ENCODE results near the gene TRIM69. TPM values are rescaled to one million over a fixed set of nuclear protein-coding genes. Genes with fewer than 3 reads are reported as not detected.
"Not testable (repeated sequence)": the region's sequence is repeated elsewhere in the genome, so short reads cannot be mapped to it uniquely, and the experiment has no call there.

Gene TRIM69
- total RNA-seq, 1 donor from 2014 or later = 35.4 TPM

DNA sequence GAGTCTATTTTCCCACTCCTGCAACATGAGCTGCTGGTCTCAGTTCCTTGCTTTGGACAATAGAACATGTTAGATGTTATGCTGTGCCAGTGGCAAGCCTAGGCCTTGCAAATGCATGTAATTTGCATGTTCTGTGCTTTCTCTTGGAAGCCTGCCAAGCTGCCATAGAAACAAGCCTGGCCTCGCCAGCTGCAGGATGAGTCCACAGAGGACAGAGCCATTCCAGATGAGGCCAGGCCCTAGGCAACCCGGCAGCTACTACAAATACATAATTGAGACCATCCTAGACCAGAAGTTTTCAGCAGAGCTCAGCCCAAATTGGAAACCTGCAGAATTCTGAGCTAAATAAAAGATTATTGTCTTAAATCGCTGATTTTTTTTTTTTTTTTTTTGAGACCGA, 39.6 kb downstream of the TRIM69 start:
- Mint-ChIP-seq H3K27me3 (no peaks in the 10 kb centered on the region), H3K4me1 (peaks cover 3% of the 10 kb centered on the region), H3K36me3 (ENCODE audit: low read depth) (peaks cover 2% of the 10 kb centered on the region), H3K4me3 (no peak overlapping the region), H3K9me3 (peaks cover 10% of the 10 kb centered on the region), H3K27ac (no peak overlapping the region)
- ChIA-PET CTCF (no interaction called here), POLR2A (interaction anchor here (1.1 kb wide), 1 partner anchor 47 kb away, joined by 3 read pairs; no protein-coding TSS in a partner anchor)
- TF ChIP-seq, protein P1, sequence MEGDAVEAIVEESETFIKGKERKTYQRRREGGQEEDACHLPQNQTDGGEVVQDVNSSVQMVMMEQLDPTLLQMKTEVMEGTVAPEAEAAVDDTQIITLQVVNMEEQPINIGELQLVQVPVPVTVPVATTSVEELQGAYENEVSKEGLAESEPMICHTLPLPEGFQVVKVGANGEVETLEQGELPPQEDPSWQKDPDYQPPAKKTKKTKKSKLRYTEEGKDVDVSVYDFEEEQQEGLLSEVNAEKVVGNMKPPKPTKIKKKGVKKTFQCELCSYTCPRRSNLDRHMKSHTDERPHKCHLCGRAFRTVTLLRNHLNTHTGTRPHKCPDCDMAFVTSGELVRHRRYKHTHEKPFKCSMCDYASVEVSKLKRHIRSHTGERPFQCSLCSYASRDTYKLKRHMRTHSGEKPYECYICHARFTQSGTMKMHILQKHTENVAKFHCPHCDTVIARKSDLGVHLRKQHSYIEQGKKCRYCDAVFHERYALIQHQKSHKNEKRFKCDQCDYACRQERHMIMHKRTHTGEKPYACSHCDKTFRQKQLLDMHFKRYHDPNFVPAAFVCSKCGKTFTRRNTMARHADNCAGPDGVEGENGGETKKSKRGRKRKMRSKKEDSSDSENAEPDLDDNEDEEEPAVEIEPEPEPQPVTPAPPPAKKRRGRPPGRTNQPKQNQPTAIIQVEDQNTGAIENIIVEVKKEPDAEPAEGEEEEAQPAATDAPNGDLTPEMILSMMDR (IDR thresholded peaks at IDR 0.05) = no peak
- intact Hi-C loops (cut with micrococcal nuclease) = no loop called here
- DNase-seq (no peak), ATAC-seq (ENCODE audit: low read depth) (no peak)

- Mint-ChIP-seq H3K4me3 (no peak overlapping the region), H3K27me3 (no peaks in the 10 kb centered on the region), H3K27ac (no peak overlapping the region), H3K9me3 (no peaks in the 10 kb centered on the region), H3K36me3 (ENCODE audit: low read depth) (peaks cover 6% of the 10 kb centered on the region), H3K4me1 (peaks cover 9% of the 10 kb centered on the region)
- TF ChIP-seq, protein P1 (IDR thresholded peaks at IDR 0.05) = no peak
- ChIA-PET CTCF (no interaction called here), POLR2A (no interaction called here)
- DNase-seq (no peak), ATAC-seq (ENCODE audit: low read depth) (no peak)
- intact Hi-C loops (cut with micrococcal nuclease) = no loop called here
Measured at GRCh38 chr15:44779761-44780160, 43.4 kb downstream of the TRIM69 start.

DNA sequence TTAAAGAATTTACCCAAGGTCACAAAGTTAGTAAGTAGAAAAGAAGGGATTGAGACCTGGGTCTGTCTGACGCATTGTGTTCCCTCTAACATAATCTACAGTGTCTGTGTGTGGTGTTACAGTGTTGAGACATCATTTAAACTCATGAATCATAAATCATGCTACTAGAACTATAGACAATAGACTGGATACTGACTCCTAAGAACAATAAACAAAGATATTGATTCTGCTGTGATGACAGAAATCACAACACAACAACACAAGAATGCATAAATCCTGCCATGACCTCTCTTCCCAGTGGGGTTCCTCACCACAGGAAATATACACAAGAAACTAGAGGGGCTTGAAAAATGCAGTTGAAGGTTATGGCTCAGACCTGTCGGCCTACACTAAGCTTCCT, 44.3 kb downstream of the TRIM69 start:
- Mint-ChIP-seq H3K27me3 (no peaks in the 10 kb centered on the region), H3K27ac (no peak overlapping the region), H3K9me3 (no peaks in the 10 kb centered on the region), H3K4me3 (no peak overlapping the region), H3K36me3 (ENCODE audit: low read depth) (peaks cover 6% of the 10 kb centered on the region), H3K4me1 (peaks cover 9% of the 10 kb centered on the region)
- intact Hi-C loops (cut with micrococcal nuclease) = no loop called here
- DNase-seq (no peak), ATAC-seq (ENCODE audit: low read depth) (no peak)
- TF ChIP-seq, protein P1 (IDR thresholded peaks at IDR 0.05) = no peak
- POLR2A ChIA-PET = interaction anchor here (1.1 kb wide), 1 partner anchor 53 kb away, joined by 3 read pairs; no protein-coding TSS in a partner anchor
- CTCF ChIA-PET = interaction anchor here (1.8 to 2.1 kb wide), 2 partner anchors 116 to 202 kb away, joined by 4 to 5 read pairs; no protein-coding TSS in a partner anchor

DNA sequence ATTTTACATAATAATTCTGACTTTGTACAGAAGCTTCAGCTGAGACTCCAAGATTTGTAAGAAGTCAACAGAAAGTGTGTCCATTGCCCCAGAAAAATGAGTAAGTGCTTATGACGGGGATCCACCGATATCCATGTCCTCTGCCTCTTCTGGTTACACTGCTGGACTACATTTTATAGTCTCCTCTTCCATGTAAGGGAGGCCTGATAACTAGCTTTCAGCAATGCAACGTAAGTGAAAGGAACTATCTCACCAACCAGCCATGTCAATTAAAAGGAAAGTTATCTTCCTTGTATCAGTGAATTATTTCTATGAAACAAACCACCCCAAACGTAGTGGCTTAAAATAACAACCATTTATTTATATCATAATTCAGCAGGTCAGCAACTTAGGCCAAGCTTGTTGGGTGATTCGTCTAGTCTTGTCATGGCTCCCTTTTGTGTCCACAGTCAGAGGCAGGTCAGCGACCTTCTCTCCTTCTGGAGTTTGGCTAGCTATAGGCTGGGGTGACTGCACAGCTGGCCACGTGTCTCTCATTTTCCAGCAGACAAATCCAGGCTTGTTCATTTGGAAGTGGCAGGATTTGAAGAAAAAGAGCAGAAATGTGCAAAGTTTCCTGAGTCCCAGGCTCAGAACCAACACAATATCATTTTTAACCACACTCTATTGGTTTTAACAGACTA, 44.9 kb downstream of the TRIM69 start:
- TF ChIP-seq, protein P1 (IDR thresholded peaks at IDR 0.05) = no peak
- Mint-ChIP-seq H3K9me3 (no peaks in the 10 kb centered on the region), H3K27ac (no peak overlapping the region), H3K4me1 (peaks cover 9% of the 10 kb centered on the region), H3K27me3 (no peaks in the 10 kb centered on the region), H3K36me3 (ENCODE audit: low read depth) (peaks cover 6% of the 10 kb centered on the region), H3K4me3 (no peak overlapping the region)
- intact Hi-C loops (cut with micrococcal nuclease) = no loop called here
- no peak for DNase-seq
- POLR2A ChIA-PET = interaction anchor here (1.1 kb wide), 1 partner anchor 53 kb away, joined by 3 read pairs; no protein-coding TSS in a partner anchor
- no peak for ATAC-seq (ENCODE audit: low read depth)
- CTCF ChIA-PET = interaction anchor here (1.5 to 2.1 kb wide), 3 partner anchors 116 to 203 kb away, joined by 4 to 5 read pairs (median 5); partner anchors contain the start of gene SPG11

DNA sequence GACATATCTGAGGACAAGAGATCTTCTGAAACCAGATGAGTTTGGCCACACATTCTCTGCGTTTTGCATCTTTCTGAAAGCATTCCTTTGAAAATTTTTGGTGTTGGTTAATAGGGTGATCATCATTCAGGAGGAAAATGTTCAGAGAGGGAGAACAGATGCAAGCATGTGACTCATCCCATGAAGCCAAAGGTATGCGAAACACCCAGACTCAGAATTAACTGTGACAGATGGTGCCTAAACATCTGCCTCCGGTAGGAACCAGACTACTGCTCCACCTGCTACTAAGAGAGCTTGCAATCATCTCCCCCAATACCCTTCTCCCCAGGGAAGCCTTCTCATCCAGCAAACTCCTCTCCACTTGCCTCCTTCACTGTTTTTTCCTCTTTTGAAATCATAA, 46.2 kb downstream of the TRIM69 start:
- intact Hi-C loops (cut with micrococcal nuclease) = no loop called here
- no peak overlapping the region for H3K4me3 Mint-ChIP-seq
- DNase-seq (no peak), ATAC-seq (ENCODE audit: low read depth) (no peak)
- no peak overlapping the region for H3K27ac Mint-ChIP-seq
- TF ChIP-seq, protein P1 (IDR thresholded peaks at IDR 0.05) = no peak
- peaks cover 9% of the 10 kb centered on the region for H3K4me1 Mint-ChIP-seq
- H3K9me3 Mint-ChIP-seq = no peaks in the 10 kb centered on the region
- no peaks in the 10 kb centered on the region for H3K27me3 Mint-ChIP-seq
- ChIA-PET CTCF (interaction anchor here (1.5 to 2.1 kb wide), 2 partner anchors 119 to 204 kb away, joined by 5 read pairs; partner anchors contain the start of gene SPG11), POLR2A (no interaction called here)
- H3K36me3 Mint-ChIP-seq (ENCODE audit: low read depth) = peaks cover 6% of the 10 kb centered on the region

- intact Hi-C loops (cut with micrococcal nuclease); CTCF ChIA-PET; POLR2A ChIA-PET; DNase-seq; H3K9me3 Mint-ChIP-seq; H3K4me1 Mint-ChIP-seq; H3K36me3 Mint-ChIP-seq (ENCODE audit: low read depth); H3K27me3 Mint-ChIP-seq; ATAC-seq (ENCODE audit: low read depth): not testable (repeated sequence)
- Mint-ChIP-seq H3K4me3 (peak overlapping the region; percentile 97), H3K27ac (peak overlapping the region; percentile 97)
Measured at GRCh38 chr15:44784918-44785274, 48.6 kb downstream of the TRIM69 start.

Measured in activated B cell treated with CpG ODN at 0.5 μM for 24 hours (primary cell).